ENCODE data around the gene RELL1.

RELL1 gene

GRCh38 chr4:37628977-37629609 lies 57.1 kb downstream of the RELL1 start:
- no peaks in the 10 kb centered on the region for H3K27me3 ChIP-seq
- peak overlapping the region; percentile 3 for H3K27ac ChIP-seq
- no peaks in the 10 kb centered on the region for H3K4me1 ChIP-seq (ENCODE audit: control insufficient read depth in 1 of 2, insufficient read depth in 1 of 2, low read depth in 1 of 2, low read length in 1 of 2)
- TF ChIP-seq, protein P1, sequence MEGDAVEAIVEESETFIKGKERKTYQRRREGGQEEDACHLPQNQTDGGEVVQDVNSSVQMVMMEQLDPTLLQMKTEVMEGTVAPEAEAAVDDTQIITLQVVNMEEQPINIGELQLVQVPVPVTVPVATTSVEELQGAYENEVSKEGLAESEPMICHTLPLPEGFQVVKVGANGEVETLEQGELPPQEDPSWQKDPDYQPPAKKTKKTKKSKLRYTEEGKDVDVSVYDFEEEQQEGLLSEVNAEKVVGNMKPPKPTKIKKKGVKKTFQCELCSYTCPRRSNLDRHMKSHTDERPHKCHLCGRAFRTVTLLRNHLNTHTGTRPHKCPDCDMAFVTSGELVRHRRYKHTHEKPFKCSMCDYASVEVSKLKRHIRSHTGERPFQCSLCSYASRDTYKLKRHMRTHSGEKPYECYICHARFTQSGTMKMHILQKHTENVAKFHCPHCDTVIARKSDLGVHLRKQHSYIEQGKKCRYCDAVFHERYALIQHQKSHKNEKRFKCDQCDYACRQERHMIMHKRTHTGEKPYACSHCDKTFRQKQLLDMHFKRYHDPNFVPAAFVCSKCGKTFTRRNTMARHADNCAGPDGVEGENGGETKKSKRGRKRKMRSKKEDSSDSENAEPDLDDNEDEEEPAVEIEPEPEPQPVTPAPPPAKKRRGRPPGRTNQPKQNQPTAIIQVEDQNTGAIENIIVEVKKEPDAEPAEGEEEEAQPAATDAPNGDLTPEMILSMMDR (IDR thresholded peaks at IDR 0.05), result no peak
- no peak overlapping the region for H3K4me3 ChIP-seq (ENCODE audit: low read depth in 1 of 2, low read length in 1 of 2)
- no peaks in the 10 kb centered on the region for H3K9me3 ChIP-seq
- H3K36me3 ChIP-seq, result peaks cover 85% of the 10 kb centered on the region

DNA sequence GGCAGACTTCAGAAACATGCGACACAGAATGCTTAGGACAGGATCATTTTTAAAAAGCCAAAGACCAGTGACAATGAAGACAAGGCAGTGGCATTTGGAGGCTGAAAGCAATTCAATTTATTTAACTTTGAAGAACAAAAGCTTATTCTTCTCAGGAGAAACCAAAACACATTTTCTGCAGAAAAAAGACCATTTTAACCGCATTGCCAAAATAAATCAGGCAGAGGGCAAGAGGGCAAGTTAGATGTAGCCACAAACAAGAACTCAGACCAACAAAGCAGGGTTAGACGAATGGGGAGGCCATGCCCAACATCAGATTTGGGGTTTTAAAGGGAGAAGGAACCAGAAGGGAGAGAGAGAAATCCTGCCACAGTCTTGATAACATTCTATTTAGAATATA lies 58.9 kb downstream of the RELL1 start:
- no peak overlapping the region for H3K4me3 ChIP-seq (ENCODE audit: low read depth in 1 of 2, low read length in 1 of 2)
- peaks cover 83% of the 10 kb centered on the region for H3K36me3 ChIP-seq
- H3K27me3 ChIP-seq, result no peaks in the 10 kb centered on the region
- no peaks in the 10 kb centered on the region for H3K9me3 ChIP-seq
- TF ChIP-seq, protein P1 (IDR thresholded peaks at IDR 0.05), result no peak
- no peaks in the 10 kb centered on the region for H3K4me1 ChIP-seq (ENCODE audit: control insufficient read depth in 1 of 2, insufficient read depth in 1 of 2, low read depth in 1 of 2, low read length in 1 of 2)
- peak overlapping the region; percentile 11 for H3K27ac ChIP-seq

DNA sequence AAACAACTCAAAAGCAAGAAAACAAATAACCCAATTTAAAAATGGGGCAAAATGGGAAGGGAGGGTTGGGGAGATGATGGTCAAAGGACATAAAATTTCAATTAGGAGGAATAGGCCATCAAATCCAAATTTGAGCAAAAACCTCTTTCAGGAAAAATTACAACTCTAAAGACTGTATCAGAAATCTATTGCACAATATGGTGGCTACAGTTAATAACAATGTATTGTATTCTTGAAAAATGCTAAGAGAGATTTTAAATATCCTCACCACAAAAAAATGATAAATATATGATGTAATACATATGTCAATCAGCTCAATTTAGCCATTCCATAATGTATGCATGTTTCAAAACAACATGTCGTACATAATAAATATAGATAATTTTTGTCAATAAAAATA lies 60.7 kb downstream of the RELL1 start:
- H3K4me3 ChIP-seq (ENCODE audit: low read depth in 1 of 2, low read length in 1 of 2), result no peak overlapping the region
- H3K27ac ChIP-seq, result no peak overlapping the region
- H3K4me1 ChIP-seq (ENCODE audit: control insufficient read depth in 1 of 2, insufficient read depth in 1 of 2, low read depth in 1 of 2, low read length in 1 of 2), result peaks cover 2 to 3% of the 10 kb centered on the region in 2 experiments
- TF ChIP-seq, protein P1 (IDR thresholded peaks at IDR 0.05), result no peak
- H3K9me3 ChIP-seq, result no peaks in the 10 kb centered on the region
- peaks cover 67% of the 10 kb centered on the region for H3K36me3 ChIP-seq
- no peaks in the 10 kb centered on the region for H3K27me3 ChIP-seq

- Histone ChIP-seq H3K4me3 (ENCODE audit: low read depth in 1 of 2, low read length in 1 of 2) (no peak overlapping the region), H3K9me3 (no peaks in the 10 kb centered on the region), H3K27me3 (no peaks in the 10 kb centered on the region), H3K36me3 (peaks cover 60% of the 10 kb centered on the region), H3K27ac (no peak overlapping the region), H3K4me1 (ENCODE audit: control insufficient read depth in 1 of 2, insufficient read depth in 1 of 2, low read depth in 1 of 2, low read length in 1 of 2) (peaks cover 6 to 11% of the 10 kb centered on the region in 2 experiments)
- TF ChIP-seq, protein P1 (IDR thresholded peaks at IDR 0.05), result no peak
These were observed 62.2 kb downstream of the RELL1 start for GRCh38 chr4:37623940-37624339.

- Histone ChIP-seq H3K36me3 (peaks cover 53% of the 10 kb centered on the region), H3K4me3 (ENCODE audit: low read depth in 1 of 2, low read length in 1 of 2) (no peak overlapping the region), H3K27me3 (no peaks in the 10 kb centered on the region), H3K27ac (no peak overlapping the region), H3K9me3 (no peaks in the 10 kb centered on the region), H3K4me1 (ENCODE audit: control insufficient read depth in 1 of 2, insufficient read depth in 1 of 2, low read depth in 1 of 2, low read length in 1 of 2) (peaks cover 6 to 11% of the 10 kb centered on the region in 2 experiments)
- TF ChIP-seq, protein P1 (IDR thresholded peaks at IDR 0.05), result no peak
These were observed 63.1 kb downstream of the RELL1 start for GRCh38 chr4:37623125-37623524.
